ENCODE data around the gene CARHSP1.

CARHSP1 gene

DNA sequence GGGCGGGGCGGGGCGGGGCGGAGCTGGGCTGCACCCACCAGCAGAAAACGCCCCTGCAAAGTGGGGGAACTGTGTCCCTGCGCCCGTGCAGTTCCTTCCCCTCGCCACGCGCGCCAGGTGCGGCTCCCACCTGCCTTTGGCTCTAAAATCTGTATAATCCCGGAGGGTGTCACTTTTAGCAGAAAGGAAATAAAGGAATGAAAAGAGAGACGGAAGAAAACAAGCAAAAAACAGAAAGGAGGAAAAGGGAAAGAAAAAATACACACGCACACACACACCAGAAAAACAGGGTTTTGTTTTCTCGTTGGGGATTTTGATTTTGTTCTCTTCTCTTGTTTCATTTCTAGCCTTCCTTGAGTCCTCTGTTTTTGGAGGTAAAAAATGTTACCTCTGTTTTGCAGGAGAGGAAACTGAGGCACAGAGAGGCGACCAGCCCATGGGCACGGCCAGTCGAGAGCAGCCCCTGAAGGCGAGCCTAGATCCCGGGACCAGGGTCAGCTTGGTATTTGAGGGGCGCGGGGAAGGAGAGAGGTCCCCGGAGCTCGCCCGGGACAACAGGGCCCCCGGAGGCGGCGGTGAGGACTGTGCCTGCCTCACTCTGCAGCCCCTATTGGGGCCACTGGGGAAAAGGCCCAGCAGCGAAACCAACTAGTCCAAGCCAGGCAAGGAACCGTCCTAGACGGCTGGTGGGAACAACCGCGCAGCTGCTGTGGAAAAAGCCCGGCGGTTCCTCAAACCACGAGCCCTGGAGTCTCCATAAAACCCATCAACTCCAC, 594 bp upstream of the CARHSP1 start:
- WGBS, 2 experiments (ENCODE audit: insufficient coverage in 2 of 2): 30 to 39% methylated on average over 18 to 27 of the region's 37 CpGs
- peaks cover 3% of the 10 kb centered on the region for H3K36me3 ChIP-seq (ENCODE audit: control insufficient read depth, insufficient read depth, low read length)
- no peaks in the 10 kb centered on the region for H3K9me3 ChIP-seq (ENCODE audit: control insufficient read depth, low read length)
- peak overlapping the region; percentile 24 for H3K27ac ChIP-seq (ENCODE audit: low read depth, low read length, severe bottlenecking)
- H3K4me3 ChIP-seq (ENCODE audit: extremely low read depth, insufficient read depth, low read length, poor library complexity, severe bottlenecking): peak overlapping the region; percentile 29
- peaks cover 19% of the 10 kb centered on the region for H3K4me1 ChIP-seq (ENCODE audit: control insufficient read depth, insufficient read depth, low read length, poor library complexity, severe bottlenecking)

DNA sequence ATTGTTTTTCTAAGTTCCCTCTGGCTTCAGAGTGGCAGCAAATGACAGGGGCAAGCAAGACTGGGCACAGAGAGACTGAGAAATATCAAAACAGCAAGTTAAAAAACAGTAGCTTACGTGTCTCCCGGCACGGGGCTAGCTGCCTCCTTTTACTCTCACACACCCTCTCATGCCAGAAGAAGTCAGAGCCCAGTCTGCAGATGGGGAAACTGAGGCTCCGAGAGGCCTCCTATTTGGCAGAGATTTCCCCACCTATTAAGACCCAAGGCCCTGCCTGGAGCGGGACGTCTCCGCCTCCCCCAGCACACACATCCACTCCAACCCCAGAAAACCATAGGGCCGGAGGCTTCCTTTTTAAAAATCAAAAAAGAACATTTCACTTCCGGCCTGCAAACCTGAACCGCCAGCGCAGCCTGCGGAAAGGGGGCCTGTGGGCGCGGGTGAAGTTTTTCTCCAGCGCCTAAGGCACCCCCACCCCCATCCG, 832 bp downstream of the CARHSP1 start:
- Histone ChIP-seq H3K4me1 (ENCODE audit: control insufficient read depth, insufficient read depth, low read length, poor library complexity, severe bottlenecking) (peaks cover 31% of the 10 kb centered on the region), H3K9me3 (ENCODE audit: control insufficient read depth, low read length) (no peaks in the 10 kb centered on the region), H3K27ac (ENCODE audit: low read depth, low read length, severe bottlenecking) (no peak overlapping the region), H3K4me3 (ENCODE audit: extremely low read depth, insufficient read depth, low read length, poor library complexity, severe bottlenecking) (peak overlapping the region; percentile 76), H3K36me3 (ENCODE audit: control insufficient read depth, insufficient read depth, low read length) (peaks cover 3% of the 10 kb centered on the region)
- 0 to 1% methylated on average over 8 to 14 of the region's 16 CpGs for WGBS, 2 experiments (ENCODE audit: insufficient coverage in 2 of 2)

DNA sequence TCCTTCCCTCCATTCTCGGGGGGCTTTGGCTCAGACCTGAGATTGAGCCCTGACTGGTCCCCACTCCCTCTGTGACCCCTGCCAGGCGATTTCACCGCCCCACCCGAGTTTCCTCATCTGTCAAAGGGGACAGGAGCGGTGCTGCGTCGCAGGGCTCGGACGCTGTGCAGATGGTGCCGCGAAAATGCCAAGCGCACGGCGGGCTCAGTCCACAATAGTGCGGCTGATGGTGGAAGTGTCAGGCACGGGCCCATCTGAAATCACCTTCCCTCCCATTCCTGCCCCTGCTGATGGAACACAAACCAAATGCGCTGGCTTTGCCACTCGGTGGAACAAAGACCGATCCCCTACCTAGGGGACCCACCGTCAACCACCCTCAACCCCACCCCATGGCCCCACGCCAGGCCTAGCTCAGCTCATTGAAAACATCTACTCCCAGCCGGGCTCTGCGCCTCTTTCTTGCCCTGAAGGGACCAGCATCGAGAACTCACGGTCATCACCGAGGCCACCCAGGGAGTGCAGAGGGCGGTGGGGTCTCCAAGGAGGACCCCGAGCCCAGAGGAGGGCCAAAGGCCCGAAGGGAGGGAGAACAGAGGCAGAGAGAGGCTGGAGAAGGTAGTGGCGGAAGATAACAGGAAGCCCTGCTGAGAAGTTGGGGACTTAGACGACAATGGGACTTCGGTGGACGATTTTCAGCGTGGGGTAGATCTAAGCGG, 1.4 kb downstream of the CARHSP1 start:
- peak overlapping the region; percentile 76 for H3K4me3 ChIP-seq (ENCODE audit: extremely low read depth, insufficient read depth, low read length, poor library complexity, severe bottlenecking)
- peaks cover 35% of the 10 kb centered on the region for H3K4me1 ChIP-seq (ENCODE audit: control insufficient read depth, insufficient read depth, low read length, poor library complexity, severe bottlenecking)
- peaks cover 9% of the 10 kb centered on the region for H3K36me3 ChIP-seq (ENCODE audit: control insufficient read depth, insufficient read depth, low read length)
- no peaks in the 10 kb centered on the region for H3K9me3 ChIP-seq (ENCODE audit: control insufficient read depth, low read length)
- peak overlapping the region; percentile 76 for H3K27ac ChIP-seq (ENCODE audit: low read depth, low read length, severe bottlenecking)
- WGBS, 2 experiments (ENCODE audit: insufficient coverage in 2 of 2): 2 to 4% methylated on average over 23 to 30 of the region's 35 CpGs

DNA sequence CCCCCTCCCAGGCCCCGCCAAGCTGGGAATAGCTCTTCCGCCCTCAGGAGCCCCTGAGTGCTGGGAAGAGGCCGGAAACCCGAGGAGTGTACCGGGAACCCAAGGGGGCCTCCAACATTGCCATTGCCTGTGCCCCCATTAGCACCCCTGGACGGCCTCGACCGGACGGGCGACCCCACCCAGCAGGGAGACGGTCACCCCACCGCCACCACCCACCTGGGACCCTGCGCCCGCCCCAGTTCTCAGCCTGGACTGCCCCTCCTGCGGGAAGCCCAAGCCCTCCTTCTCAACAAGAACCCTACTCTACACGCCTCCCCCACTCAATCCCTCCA, 2.0 kb downstream of the CARHSP1 start:
- H3K9me3 ChIP-seq (ENCODE audit: control insufficient read depth, low read length): no peaks in the 10 kb centered on the region
- H3K4me3 ChIP-seq (ENCODE audit: extremely low read depth, insufficient read depth, low read length, poor library complexity, severe bottlenecking): peak overlapping the region; percentile 76
- peaks cover 12% of the 10 kb centered on the region for H3K36me3 ChIP-seq (ENCODE audit: control insufficient read depth, insufficient read depth, low read length)
- peak overlapping the region; percentile 76 for H3K27ac ChIP-seq (ENCODE audit: low read depth, low read length, severe bottlenecking)
- peaks cover 36% of the 10 kb centered on the region for H3K4me1 ChIP-seq (ENCODE audit: control insufficient read depth, insufficient read depth, low read length, poor library complexity, severe bottlenecking)
- WGBS, 2 experiments (ENCODE audit: insufficient coverage in 2 of 2): 1 to 4% methylated on average over 6 to 7 of the region's 16 CpGs

DNA sequence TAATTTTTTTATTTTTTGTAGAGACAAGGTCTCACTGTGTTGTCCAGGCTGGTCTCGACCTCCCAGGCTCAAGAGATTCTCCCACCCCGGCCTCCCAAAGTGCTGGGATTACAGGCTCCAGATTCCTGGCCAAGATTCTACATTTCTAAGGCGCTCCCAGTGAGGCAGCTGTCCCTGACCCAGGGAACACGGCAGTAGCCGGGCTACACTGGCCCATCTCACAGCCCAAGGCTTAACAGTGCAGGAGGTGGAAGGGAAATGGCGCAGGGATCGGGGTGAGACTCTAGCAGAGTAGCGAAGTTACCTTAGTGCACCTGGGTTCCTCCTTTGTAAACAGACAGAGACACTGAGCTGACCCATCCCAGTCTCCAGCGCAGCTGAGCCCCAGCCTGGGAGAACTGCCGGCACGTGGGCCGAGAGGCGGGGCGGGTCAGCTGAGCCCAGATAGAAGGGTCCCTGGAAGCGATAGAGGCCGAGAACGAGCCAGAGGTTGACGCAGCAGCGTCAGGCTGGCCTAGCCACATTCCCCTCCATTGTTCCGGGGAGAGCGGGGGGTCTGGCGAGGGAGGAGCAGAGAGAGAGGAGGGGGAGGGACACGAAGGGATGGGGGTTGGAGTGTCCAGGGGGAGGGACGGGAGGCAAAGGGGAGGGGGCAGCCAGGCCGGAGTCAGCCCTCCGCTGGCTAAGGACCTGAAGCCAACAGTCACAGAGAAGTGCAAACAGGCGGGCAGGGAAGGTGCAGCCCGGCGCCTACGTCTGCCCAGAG, 2.5 kb downstream of the CARHSP1 start:
- Histone ChIP-seq H3K4me3 (ENCODE audit: extremely low read depth, insufficient read depth, low read length, poor library complexity, severe bottlenecking) (peak overlapping the region; percentile 76), H3K36me3 (ENCODE audit: control insufficient read depth, insufficient read depth, low read length) (peaks cover 12% of the 10 kb centered on the region), H3K27ac (ENCODE audit: low read depth, low read length, severe bottlenecking) (peak overlapping the region; percentile 76), H3K9me3 (ENCODE audit: control insufficient read depth, low read length) (no peaks in the 10 kb centered on the region), H3K4me1 (ENCODE audit: control insufficient read depth, insufficient read depth, low read length, poor library complexity, severe bottlenecking) (peaks cover 36% of the 10 kb centered on the region)
- 17% methylated on average over 20 to 22 of the region's 30 CpGs for WGBS, 2 experiments (ENCODE audit: insufficient coverage in 2 of 2)

DNA sequence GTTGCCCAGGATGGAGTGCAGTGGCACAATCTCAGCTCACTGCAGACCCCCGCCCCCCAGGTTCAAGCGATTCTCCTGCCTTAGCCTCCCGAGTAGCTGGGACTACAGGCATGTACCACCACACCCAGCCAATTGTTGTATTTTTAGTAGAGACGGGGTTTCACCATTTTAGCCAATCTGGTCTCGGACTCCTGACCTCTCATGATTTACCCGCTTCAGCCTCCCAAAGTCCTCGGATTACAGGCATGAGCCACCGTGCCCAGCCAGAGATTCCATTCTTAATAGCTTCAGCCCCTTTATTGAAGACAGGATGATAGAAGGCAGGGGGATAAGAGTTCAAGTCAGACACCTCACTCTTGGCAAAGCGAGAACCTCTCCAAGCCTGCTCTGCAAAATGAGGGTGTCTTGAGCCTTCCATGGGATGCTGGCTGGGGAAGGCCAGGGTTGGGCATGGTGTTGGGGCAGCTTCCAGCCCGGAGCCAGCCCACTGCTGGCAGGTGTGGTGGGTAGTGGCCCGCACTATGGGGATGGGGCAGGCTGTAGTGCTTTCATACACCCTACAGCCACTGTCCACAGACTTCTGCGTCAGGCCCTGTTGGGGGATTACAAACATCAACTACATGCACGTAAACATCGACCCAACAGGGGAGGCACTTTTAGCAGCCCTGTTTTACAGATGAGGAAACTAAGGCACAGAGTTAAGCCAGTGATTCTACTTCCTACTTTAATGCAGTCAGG, 3.5 kb downstream of the CARHSP1 start:
- WGBS, 2 experiments (ENCODE audit: insufficient coverage in 2 of 2): 89 to 92% methylated on average over 11 to 12 of the region's 14 CpGs
- H3K36me3 ChIP-seq (ENCODE audit: control insufficient read depth, insufficient read depth, low read length): peaks cover 13% of the 10 kb centered on the region
- H3K4me1 ChIP-seq (ENCODE audit: control insufficient read depth, insufficient read depth, low read length, poor library complexity, severe bottlenecking): peaks cover 36% of the 10 kb centered on the region
- no peak overlapping the region for H3K4me3 ChIP-seq (ENCODE audit: extremely low read depth, insufficient read depth, low read length, poor library complexity, severe bottlenecking)
- no peaks in the 10 kb centered on the region for H3K9me3 ChIP-seq (ENCODE audit: control insufficient read depth, low read length)
- H3K27ac ChIP-seq (ENCODE audit: low read depth, low read length, severe bottlenecking): peak overlapping the region; percentile 50

DNA sequence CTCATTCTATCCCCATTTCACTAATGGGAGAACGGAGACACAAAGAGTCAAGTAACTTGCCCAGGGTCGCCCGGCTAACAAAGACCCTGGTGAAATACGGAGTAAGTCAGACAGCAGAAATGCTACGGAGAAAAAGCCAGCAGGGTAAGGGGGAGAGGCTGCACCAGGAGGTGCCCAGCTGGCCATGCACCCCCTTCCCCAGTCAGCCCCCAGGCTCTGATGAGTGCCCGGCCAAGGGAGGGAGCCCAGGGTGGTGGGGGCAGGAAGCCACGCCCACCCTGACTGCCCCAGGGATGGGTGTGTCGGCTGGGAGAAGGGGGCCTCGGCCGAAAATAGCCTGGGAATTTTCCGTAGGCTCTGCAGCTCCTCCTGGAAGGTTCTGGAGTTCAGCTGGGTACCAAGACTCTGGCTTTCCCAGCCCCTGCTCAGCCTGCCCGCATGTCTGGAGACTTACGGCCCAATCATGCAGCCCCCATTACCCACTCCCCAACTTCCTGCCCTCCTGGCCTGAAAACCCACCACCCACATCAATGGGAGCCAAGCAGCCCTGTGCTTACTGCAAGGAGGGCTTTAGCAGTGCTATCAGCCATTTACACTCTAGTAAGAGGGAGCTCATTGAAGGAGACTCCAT, 4.2 kb downstream of the CARHSP1 start:
- WGBS, 2 experiments (ENCODE audit: insufficient coverage in 2 of 2): 61 to 62% methylated on average over 11 to 13 of the region's 13 CpGs
- peaks cover 18% of the 10 kb centered on the region for H3K36me3 ChIP-seq (ENCODE audit: control insufficient read depth, insufficient read depth, low read length)
- peaks cover 34% of the 10 kb centered on the region for H3K4me1 ChIP-seq (ENCODE audit: control insufficient read depth, insufficient read depth, low read length, poor library complexity, severe bottlenecking)
- H3K27ac ChIP-seq (ENCODE audit: low read depth, low read length, severe bottlenecking): peak overlapping the region; percentile 50
- H3K9me3 ChIP-seq (ENCODE audit: control insufficient read depth, low read length): no peaks in the 10 kb centered on the region
- no peak overlapping the region for H3K4me3 ChIP-seq (ENCODE audit: extremely low read depth, insufficient read depth, low read length, poor library complexity, severe bottlenecking)

DNA sequence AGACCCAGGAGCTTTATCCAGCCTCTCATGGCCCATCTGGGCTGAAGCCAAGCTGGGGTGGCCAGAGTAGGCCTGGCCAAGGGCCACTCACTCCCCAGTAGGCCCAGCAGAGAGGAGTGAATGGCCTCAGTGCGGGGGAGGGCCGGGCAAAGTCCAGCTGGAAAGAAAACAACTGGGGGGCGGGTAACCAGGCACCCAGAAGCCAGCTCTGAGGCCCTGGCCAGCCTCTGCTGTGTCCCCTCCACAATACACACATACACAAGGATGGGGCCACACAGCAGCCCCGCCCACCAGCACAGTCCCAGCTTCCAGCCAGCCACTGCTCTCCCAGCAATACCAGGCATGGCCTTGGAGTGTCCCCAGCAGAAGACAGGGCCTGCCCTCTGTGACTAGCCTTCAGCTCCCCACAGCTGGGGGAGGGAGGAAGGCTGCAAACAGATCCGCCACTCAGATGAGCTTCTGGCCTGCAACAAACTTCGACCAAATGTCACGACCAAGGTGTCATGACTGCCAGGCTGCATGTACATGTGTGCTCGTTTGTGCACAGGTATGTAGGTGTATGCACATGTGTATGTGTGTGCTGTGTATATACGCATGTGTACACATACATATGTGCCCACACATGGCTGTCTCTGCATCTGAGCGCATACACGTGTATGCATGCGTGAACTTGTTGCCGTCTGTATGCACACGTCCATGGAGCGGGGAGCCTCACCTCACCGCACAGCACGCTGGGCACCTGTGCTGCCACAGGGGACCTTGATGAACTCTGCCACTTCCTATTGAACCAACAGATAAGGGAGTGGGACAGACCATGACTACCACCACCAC, 5.0 kb downstream of the CARHSP1 start:
- Histone ChIP-seq H3K27ac (ENCODE audit: low read depth, low read length, severe bottlenecking) (peak overlapping the region; percentile 50), H3K36me3 (ENCODE audit: control insufficient read depth, insufficient read depth, low read length) (peaks cover 25% of the 10 kb centered on the region), H3K9me3 (ENCODE audit: control insufficient read depth, low read length) (no peaks in the 10 kb centered on the region), H3K4me3 (ENCODE audit: extremely low read depth, insufficient read depth, low read length, poor library complexity, severe bottlenecking) (no peak overlapping the region), H3K4me1 (ENCODE audit: control insufficient read depth, insufficient read depth, low read length, poor library complexity, severe bottlenecking) (peaks cover 34% of the 10 kb centered on the region)
- WGBS, 2 experiments (ENCODE audit: insufficient coverage in 2 of 2): 90% methylated on average over 14 of the region's 17 CpGs

DNA sequence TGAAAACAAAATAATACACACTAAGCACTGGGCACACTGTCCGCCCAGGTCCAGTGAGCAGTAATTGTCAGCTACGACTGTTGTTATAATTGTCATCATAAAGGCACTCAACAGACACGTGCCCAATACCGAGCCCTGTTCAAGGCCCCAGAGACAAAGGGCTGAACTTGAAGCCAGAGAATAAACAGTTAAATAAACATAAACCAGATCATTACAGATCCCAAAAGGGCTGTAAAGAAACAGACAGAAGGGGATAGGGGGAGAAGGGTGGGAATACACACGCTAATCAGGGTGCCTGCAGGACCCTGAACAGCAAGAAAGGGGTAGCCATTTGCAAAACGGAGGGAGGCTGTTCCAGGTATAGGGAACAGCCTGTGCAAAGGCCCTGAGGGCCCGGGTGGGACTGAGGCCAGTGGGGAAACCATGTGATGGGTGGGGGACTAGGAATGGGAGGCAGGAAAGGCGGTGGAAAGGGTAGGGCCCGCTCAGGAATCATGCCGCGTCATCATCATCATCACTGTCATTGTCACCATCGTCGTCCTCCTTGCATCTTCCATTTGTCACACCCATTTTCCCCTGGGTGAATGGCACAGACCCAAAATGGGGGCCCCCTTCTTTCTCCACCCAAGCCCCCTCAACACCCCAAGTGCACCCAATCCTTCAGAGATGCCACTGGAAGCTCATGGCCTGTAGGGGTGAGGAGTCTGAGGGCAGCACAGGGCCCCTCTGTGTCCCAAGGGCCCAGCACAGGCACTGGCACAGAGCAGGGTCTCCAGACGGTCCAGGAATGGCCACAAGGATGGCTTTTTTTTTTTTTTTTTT, 6.3 kb downstream of the CARHSP1 start:
- no peak overlapping the region for H3K27ac ChIP-seq (ENCODE audit: low read depth, low read length, severe bottlenecking)
- H3K36me3 ChIP-seq (ENCODE audit: control insufficient read depth, insufficient read depth, low read length): peaks cover 38% of the 10 kb centered on the region
- peaks cover 34% of the 10 kb centered on the region for H3K4me1 ChIP-seq (ENCODE audit: control insufficient read depth, insufficient read depth, low read length, poor library complexity, severe bottlenecking)
- no peak overlapping the region for H3K4me3 ChIP-seq (ENCODE audit: extremely low read depth, insufficient read depth, low read length, poor library complexity, severe bottlenecking)
- no peaks in the 10 kb centered on the region for H3K9me3 ChIP-seq (ENCODE audit: control insufficient read depth, low read length)
- WGBS, 2 experiments (ENCODE audit: insufficient coverage in 2 of 2): 82 to 86% methylated on average over 9 to 10 of the region's 14 CpGs
